GM18526 (cell line): ENCODE data around the gene ZDHHC14.

ENCODE experiments used
- POLR2A ChIP-seq: IDR thresholded peaks from 3 replicates; pipeline ENCODE4 v1.6.1; 2011; ENCODE audit not compliant: insufficient read length; ENCODE audit errors: extremely low read depth

ZDHHC14 gene

GRCh38 chr6:157571269-157571668 lies 190.3 kb downstream of the ZDHHC14 start:
- no peak for TF ChIP-seq POLR2A

- no peak for TF ChIP-seq POLR2A
These were observed 191.0 kb downstream of the ZDHHC14 start for GRCh38 chr6:157571950-157572349.

DNA sequence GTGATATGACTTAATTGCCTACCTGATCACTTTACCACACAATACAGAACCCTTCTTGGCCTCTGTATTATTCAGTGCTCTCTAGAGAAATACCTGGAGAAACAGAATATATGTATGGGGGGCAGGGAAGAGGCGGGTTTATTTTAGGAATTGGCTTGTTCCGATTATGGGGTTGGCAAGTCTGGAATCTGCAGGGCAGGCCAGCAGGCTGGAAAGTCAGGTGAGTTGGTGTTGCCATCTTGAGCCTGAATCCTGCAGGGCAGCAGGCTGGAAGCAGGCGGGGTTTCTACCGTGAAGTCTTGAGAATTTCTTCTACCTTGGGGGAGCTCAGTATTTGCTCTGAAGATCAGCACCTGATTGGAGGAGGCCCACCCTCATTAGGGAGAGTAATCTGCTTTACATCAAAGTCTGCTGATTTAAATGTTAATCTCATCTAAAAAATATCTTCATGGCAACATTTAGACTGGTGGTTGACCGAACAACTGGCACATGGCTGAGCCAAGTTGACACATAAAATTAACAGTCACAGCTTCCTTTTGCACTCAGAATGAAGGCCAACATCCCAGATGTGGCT lies 193.9 kb downstream of the ZDHHC14 start:
- no peak for TF ChIP-seq POLR2A

DNA sequence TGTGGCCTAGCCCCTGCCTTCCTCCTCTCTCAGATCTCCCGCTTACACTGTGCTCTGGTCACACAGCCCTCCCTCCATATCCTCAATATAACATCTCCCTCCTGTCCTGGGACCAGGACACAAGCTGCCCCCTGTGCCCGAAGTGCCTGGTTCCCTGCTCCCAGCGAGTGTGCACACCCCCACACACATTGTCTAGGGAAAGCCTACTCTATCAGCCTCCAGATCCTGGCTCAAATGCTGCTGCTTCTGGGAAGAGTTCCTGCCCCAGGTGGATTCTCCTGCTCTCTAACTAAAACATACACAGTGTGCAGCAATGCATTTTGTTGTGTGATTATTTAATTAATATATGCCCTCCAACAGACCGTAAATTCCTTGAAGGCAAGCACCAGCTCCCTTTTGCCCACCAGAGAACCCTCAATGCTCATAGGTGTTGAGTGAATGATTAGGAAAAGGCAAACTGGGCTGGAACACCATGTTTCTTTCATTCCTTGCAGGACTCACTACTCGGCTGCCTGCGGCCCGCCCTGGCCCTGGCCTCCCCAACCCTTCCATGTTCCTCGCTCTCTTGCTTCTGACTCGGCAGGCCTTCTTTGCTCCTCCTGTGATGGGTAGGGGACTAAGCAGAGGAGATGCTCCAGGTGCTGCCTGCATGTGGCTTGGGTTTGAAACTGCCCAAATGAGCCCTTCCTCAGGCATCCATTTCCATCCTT lies 194.6 kb downstream of the ZDHHC14 start:
- no peak for TF ChIP-seq POLR2A

DNA sequence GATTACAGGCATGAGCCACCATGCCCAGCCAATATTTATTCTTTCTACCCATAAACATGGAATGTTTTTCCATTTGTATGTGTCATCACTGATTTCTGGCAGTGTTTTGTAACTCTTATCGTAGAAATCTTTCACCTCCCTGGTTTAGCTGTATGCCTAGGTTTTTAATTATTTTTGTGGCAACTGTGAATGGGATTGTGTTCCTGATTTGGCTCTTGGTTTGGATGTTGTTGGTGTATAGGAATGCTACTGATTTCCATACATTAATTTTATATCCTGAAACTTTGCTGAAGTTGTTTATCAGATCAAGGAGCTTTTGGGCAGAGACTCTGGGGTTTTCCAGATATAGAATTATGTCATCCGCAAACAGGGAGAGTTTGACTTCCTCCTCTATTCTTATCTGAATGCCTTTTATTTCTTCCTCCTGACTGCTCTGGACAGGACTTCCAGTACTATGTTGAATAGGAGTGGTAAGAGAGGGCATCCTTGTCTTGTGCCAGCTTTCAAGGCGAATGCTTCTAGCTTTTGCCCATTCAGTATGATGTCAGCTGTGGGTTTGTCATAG lies 198.6 kb downstream of the ZDHHC14 start:
- no peak for TF ChIP-seq POLR2A

DNA sequence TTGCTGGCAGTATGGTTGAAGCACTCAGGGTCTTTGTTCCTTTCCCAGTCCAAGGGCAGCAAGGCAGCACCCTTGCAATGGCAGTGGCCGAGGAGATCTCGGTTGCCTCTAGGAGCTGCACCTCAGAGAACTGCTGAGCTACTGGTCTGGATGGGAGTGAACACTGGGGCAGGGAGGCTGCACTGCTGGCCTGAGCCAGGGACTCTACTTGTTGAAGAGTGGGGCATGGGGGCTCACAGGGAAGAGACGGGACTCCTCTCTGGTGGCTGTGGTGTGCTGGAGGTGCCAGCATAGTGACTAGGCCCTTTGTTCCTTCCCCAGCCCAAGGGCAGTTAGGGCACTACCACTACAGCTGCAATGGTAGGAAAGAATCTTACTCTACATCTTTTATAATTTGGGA lies 203.0 kb downstream of the ZDHHC14 start:
- no peak for TF ChIP-seq POLR2A

DNA sequence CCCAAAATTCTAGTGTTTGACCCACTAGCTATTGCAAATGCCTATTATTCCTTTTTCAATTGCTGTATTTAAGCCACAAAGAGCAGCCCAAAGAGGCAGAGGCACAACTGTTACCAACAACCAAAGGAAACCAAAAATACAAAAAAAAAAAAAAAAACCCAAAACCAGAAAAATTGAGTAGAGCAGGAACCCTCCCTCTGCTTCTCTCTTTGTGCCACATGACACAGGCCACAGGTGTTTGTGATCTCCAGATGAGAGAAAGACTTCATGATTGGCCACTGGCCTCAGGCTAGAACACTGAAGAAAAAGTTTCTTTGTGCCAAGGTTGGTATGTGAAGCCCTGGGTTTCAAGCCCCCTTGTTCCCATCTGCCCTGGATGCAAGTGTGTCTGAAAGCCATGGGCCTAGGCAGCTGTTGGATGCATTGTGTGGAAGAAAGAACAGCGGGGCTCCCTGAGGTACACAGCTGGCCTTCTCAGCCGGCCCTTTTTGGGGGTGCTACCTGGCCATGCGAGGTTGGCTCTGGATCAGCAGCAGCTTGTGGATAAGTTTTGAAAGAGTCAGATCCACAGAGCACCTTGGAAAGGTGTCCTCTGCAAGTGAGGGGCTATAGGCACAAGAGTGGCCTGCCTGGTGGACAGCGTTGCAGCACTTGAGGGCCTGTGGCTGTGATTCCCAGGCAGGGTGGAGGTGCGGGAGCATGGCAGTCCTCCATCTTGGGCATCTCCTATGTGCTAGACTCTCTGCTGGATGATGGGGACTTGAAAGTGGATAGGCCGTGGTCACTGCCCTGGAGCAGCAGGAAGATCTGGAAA lies 204.5 kb downstream of the ZDHHC14 start:
- no peak for TF ChIP-seq POLR2A

- TF ChIP-seq POLR2A: no peak
These were observed 205.1 kb downstream of the ZDHHC14 start for GRCh38 chr6:157586088-157586414.

- TF ChIP-seq POLR2A: no peak
These were observed 205.6 kb downstream of the ZDHHC14 start for GRCh38 chr6:157586476-157587126.

GRCh38 chr6:157587127-157587926 lies 206.3 kb downstream of the ZDHHC14 start:
- no peak for TF ChIP-seq POLR2A

DNA sequence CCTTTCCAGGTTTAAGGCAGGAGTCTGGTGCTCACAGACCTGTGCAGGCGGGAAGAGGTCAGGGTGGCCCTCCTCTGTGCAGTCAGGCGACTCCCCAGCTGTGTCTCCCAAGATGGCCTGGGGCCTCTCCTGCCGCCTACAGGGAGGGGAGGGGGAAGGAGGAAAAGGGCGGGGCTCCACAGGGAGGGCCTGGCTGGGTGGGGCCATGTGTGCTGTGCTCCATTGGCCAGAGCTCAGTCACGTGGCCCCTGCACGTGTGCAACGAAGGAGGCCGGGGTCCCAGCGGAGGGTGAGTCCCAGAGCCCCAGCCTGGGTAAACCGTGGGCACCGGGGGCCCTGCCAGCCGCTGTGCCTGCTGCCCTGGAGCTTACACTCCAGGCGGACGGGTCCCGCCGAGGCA lies 211.6 kb downstream of the ZDHHC14 start:
- no peak for TF ChIP-seq POLR2A

- TF ChIP-seq POLR2A: no peak
These were observed 212.0 kb downstream of the ZDHHC14 start for GRCh38 chr6:157592980-157593379.

- TF ChIP-seq POLR2A: no peak
These were observed 212.6 kb downstream of the ZDHHC14 start for GRCh38 chr6:157593596-157593995.

DNA sequence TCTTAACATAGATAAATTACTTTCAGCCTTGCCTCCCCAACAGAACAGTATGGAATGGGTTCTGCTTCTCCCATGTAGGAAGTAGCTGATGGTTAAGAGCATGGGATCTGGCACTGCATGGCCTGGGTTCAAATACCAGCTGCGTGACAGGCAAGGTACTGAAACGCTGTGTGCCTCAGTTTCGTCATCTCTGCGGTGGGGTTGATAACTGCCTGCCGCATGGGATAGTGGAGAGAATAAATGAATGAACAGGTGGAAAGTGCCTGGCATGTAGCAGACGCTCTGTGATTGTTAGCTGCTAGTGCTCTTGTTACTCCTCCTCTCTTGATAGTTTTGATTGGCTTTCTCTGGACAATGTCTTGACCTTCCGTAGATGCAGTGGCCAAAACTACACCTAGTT lies 213.3 kb downstream of the ZDHHC14 start:
- no peak for TF ChIP-seq POLR2A

DNA sequence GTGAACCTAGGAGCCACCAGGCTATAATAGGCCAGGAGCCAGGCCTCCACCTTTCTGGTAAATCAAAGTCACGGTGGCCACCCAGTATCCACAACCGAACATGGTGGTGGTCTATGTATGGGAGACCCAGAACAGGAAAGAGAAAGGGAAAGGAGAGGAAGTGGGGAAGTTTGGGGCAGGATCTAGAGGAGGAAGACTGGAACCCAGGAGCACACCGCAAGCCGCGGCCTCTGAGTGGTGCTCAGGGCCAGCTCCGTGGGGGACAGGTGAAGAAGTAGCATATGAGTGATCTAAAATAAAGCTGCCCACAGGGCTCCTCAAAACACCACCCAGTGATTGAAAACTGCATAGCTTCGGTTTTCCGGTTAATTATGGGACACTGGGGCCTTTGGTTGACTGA lies 214.8 kb downstream of the ZDHHC14 start:
- no peak for TF ChIP-seq POLR2A
